Gastrocnemius medialis (tissue), 4 donors: ENCODE measurements around the gene TIPIN.

Experiments
- CTCF ChIP-seq, 5 experiments: fragments of 450-650 bp in 3 of 5; fragments of 200-600 bp in 2 of 5; sonication (generic) in 2 of 5; IDR thresholded peaks in 4 of 5; conservative IDR thresholded peaks in 1 of 5; 1 replicate in 4 of 5; 2 replicates in 1 of 5; pipeline ENCODE4 v1.5.1; 2016 to 2019; ENCODE audit warnings: antibody characterized with exemption in 5 of 5, mild to moderate bottlenecking in 3 of 5, moderate library complexity in 3 of 5
- POLR2A ChIP-seq, 2 donors: fragments of 450-650 bp; IDR thresholded peaks; one replicate each; pipeline ENCODE4 v1.6.1; 2017; ENCODE audit warnings: antibody characterized with exemption in 2 of 2, mild to moderate bottlenecking in 2 of 2, moderate library complexity in 2 of 2

GRCh38 chr15:66389098-66389858, 32.8 kb upstream of the TIPIN start:
- TF ChIP-seq CTCF (IDR thresholded peaks at IDR 0.05 in 4 of 5, conservative IDR thresholded peaks at IDR 0.05 in 1 of 5) (no peak), POLR2A (IDR thresholded peaks at IDR 0.05) (no peak)
